GM12874 (cell line): Measurements from ENCODE around the gene TP53RK.

Experiments
- CTCF ChIP-seq: IDR thresholded peaks from 2 replicates; pipeline ENCODE4 v1.5.1; 2011; ENCODE audit warnings: low read depth, mild to moderate bottlenecking, control low read depth, low read length, moderate library complexity; ENCODE audit not compliant: insufficient read depth

The TP53RK gene

GRCh38 chr20:46671866-46672542, 17.2 kb downstream of the TP53RK start:
- no peak for TF ChIP-seq CTCF

GRCh38 chr20:46670585-46671584, 18.4 kb downstream of the TP53RK start:
- no peak for TF ChIP-seq CTCF

GRCh38 chr20:46670228-46670584, 19.0 kb downstream of the TP53RK start:
- no peak for TF ChIP-seq CTCF

- TF ChIP-seq CTCF: no peak
Measured at GRCh38 chr20:46666818-46667515, 22.3 kb downstream of the TP53RK start.

- TF ChIP-seq CTCF: no peak
Measured at GRCh38 chr20:46666306-46666705, 22.9 kb downstream of the TP53RK start.

GRCh38 chr20:46665602-46666001, 23.6 kb downstream of the TP53RK start:
- no peak for TF ChIP-seq CTCF

- TF ChIP-seq CTCF: no peak
Measured at GRCh38 chr20:46663531-46663930, 25.7 kb downstream of the TP53RK start.
